Astrocyte of the spinal cord (primary cell): ENCODE measurements around the gene PCDH12.
A peak's percentile ranks its signal among the peaks of the same experiment; 100 is the strongest.

Experiments
- DNase-seq: peaks from one replicate; pipeline ENCODE4 v3.0.0; 2011; ENCODE audit warnings: low read depth, low spot score
- H3K4me3 ChIP-seq: 2 replicates; pipeline ENCODE4 v1.5.1; 2011; ENCODE audit warnings: low read depth, mild to moderate bottlenecking, low read length, moderate library complexity
- CTCF ChIP-seq: IDR thresholded peaks from 2 replicates; pipeline ENCODE4 v1.5.1; 2012; ENCODE audit warnings: low read depth, mild to moderate bottlenecking, low read length, inconsistent platforms
- in situ Hi-C: cut with HindIII; loops from 2 replicates; pipeline ENCODE4 v1.10.0; 2017; ENCODE audit warnings: low sequenced_read_pairs

PCDH12 gene

GRCh38 chr5:141960018-141960417 is 2.0 kb upstream of the PCDH12 start:
- no peak overlapping the region for H3K4me3 ChIP-seq
- DNase-seq: no peak
- in situ Hi-C loops: no loop called here

GRCh38 chr5:141958546-141959172 is 657 bp upstream of the PCDH12 start:
- in situ Hi-C loops: no loop called here
- no peak overlapping the region for H3K4me3 ChIP-seq
- DNase-seq: no peak
- no peak for TF ChIP-seq CTCF

More at GRCh38 chr5:141960018-141960417, 2.0 kb upstream of the PCDH12 start:
- TF ChIP-seq CTCF: peak; percentile 42

GRCh38 chr5:141957367-141957996 is 520 bp downstream of the PCDH12 start:
- DNase-seq: no peak
- no peak for TF ChIP-seq CTCF
- H3K4me3 ChIP-seq: no peak overlapping the region
- in situ Hi-C loops: no loop called here

- H3K4me3 ChIP-seq: no peak overlapping the region
- DNase-seq: no peak
- TF ChIP-seq CTCF: no peak
- in situ Hi-C loops: no loop called here
Measured at GRCh38 chr5:141954194-141954593, 3.8 kb downstream of the PCDH12 start.

GRCh38 chr5:141952020-141952419 is 6.0 kb downstream of the PCDH12 start:
- no peak overlapping the region for H3K4me3 ChIP-seq
- DNase-seq: no peak
- in situ Hi-C loops: no loop called here
- no peak for TF ChIP-seq CTCF

GRCh38 chr5:141951332-141951781 is 6.6 kb downstream of the PCDH12 start:
- H3K4me3 ChIP-seq: no peak overlapping the region
- TF ChIP-seq CTCF: peak; percentile 63
- in situ Hi-C loops: no loop called here
- no peak for DNase-seq
